Measurements from ENCODE around the gene KAT2B. TPM values are rescaled to one million over a fixed set of nuclear protein-coding genes. Genes with fewer than 3 reads are reported as not detected.

The KAT2B gene
- total and polyA plus RNA-seq, 2 donors (not counting 1 experiment from before 2014, with no cell fraction given): 21.7 to 57.5 TPM

DNA sequence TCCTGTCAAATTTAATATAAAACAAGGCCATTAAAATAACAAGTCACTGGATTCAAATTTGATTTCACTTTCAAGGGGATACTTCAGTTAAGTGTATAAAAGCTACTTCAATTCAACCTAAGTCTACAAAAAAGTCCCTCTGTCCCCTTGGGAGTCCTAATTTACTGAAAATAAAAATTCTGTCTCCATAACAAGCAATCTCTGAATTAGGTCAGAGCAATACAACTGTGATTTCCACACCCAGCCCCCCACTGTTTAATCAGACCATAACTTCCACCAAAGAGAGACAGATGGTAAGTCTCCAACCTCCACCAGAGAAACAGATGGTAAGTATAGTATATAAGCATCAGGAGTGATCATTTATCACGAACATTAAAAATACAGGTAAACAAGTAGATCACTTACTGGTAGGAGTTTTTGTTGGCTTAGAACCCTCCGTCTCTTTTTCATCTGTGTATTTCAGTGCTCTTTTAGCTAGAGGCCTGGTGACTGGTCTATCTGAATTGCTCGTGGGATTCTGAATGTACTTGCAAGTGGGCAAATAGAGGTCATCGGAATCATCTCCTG is 133.7 kb downstream of the KAT2B start:
- no peak for DNase-seq
- Histone ChIP-seq H3K4me3 (ENCODE audit: control extremely low read depth in 1 of 5, extremely low read depth in 1 of 5, insufficient read depth in 1 of 5, low read depth in 2 of 5, low read length in 4 of 5) (no peak overlapping the region), H3K79me2 (ENCODE audit: control insufficient read depth, insufficient read depth, low read length) (no peaks in the 10 kb centered on the region), H3K36me3 (replicated peaks in 1 of 2; ENCODE audit: control extremely low read depth in 1 of 2, control insufficient read depth in 1 of 2, extremely low read depth in 1 of 2, insufficient read depth in 2 of 2, low read length in 1 of 2) (peaks cover 3 to 7% of the 10 kb centered on the region in 2 experiments), H2AFZ (ENCODE audit: insufficient read depth, low read depth, low read length, poor library complexity, severe bottlenecking) (no peak overlapping the region), H3K4me2 (replicated peaks; ENCODE audit: low read depth, low read length, poor library complexity, severe bottlenecking) (no peak overlapping the region), H4K20me1 (ENCODE audit: control insufficient read depth, insufficient read depth, low read length, poor library complexity, severe bottlenecking) (no peaks in the 10 kb centered on the region), H3K27me3 (replicated peaks in 1 of 4; ENCODE audit: control extremely low read depth in 1 of 4, control insufficient read depth in 3 of 4, insufficient read depth in 4 of 4, low read length in 3 of 4) (no peaks in the 10 kb centered on the region), H3K9me3 (ENCODE audit: control extremely low read depth in 1 of 3, control insufficient read depth in 2 of 3, insufficient read depth in 1 of 3, low read length in 2 of 3) (no peaks in the 10 kb centered on the region), H3K9ac (ENCODE audit: low read length) (no peak overlapping the region), H3K27ac (ENCODE audit: low read length in 2 of 2) (no peak overlapping the region), H3K4me1 (ENCODE audit: control insufficient read depth in 2 of 2, insufficient read depth in 2 of 2, low read length in 2 of 2) (no peaks in the 10 kb centered on the region)
- Mint-ChIP-seq H3K4me1 (peaks cover 8% of the 10 kb centered on the region), H3K9me3 (ENCODE audit: insufficient read depth) (no peaks in the 10 kb centered on the region), H3K4me3 (no peak overlapping the region), H3K27ac (no peak overlapping the region), H3K27me3 (no peaks in the 10 kb centered on the region)
- no peak for TF ChIP-seq EZH2 (IDR thresholded peaks at IDR 0.05; ENCODE audit: borderline replicate concordance, insufficient read depth, low read depth, low read length, poor library complexity, severe bottlenecking)
- TF ChIP-seq, protein P1, sequence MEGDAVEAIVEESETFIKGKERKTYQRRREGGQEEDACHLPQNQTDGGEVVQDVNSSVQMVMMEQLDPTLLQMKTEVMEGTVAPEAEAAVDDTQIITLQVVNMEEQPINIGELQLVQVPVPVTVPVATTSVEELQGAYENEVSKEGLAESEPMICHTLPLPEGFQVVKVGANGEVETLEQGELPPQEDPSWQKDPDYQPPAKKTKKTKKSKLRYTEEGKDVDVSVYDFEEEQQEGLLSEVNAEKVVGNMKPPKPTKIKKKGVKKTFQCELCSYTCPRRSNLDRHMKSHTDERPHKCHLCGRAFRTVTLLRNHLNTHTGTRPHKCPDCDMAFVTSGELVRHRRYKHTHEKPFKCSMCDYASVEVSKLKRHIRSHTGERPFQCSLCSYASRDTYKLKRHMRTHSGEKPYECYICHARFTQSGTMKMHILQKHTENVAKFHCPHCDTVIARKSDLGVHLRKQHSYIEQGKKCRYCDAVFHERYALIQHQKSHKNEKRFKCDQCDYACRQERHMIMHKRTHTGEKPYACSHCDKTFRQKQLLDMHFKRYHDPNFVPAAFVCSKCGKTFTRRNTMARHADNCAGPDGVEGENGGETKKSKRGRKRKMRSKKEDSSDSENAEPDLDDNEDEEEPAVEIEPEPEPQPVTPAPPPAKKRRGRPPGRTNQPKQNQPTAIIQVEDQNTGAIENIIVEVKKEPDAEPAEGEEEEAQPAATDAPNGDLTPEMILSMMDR (IDR thresholded peaks at IDR 0.05): no peak
- intact Hi-C loops (cut with micrococcal nuclease): no loop called here
- peak; percentile 21 for ATAC-seq (ENCODE audit: low read depth)
- ChIA-PET CTCF (no interaction called here), POLR2A (no interaction called here)
- WGBS (ENCODE audit: insufficient coverage): 100% methylated on average over 1 of the region's 4 CpGs

DNA sequence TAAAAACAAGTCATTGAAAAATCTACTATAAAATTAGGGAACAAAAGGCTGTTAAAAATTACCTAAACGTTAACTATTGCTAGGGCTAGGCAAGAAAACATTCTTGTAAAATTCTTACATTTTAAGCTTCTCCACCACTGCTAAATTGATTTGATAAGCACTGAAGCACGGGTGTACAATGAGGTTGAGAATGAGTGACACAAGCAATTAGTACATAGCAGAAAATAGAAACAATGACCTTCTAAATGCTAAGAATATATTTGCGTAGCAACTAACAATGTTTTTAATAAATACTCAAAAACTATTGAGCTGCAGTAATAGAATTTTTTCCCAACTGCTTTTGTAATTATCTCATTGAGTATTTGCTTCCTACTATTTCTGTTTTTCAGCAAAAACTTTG is 141.0 kb downstream of the KAT2B start:
- POLR2A ChIA-PET: no interaction called here
- Histone ChIP-seq H3K79me2 (ENCODE audit: control insufficient read depth, insufficient read depth, low read length) (peaks cover 24% of the 10 kb centered on the region), H3K9ac (ENCODE audit: low read length) (no peak overlapping the region), H4K20me1 (ENCODE audit: control insufficient read depth, insufficient read depth, low read length, poor library complexity, severe bottlenecking) (no peaks in the 10 kb centered on the region), H3K4me3 (ENCODE audit: control extremely low read depth in 1 of 5, extremely low read depth in 1 of 5, insufficient read depth in 1 of 5, low read depth in 2 of 5, low read length in 4 of 5) (no peak overlapping the region), H2AFZ (ENCODE audit: insufficient read depth, low read depth, low read length, poor library complexity, severe bottlenecking) (no peak overlapping the region), H3K36me3 (replicated peaks in 1 of 2; ENCODE audit: control extremely low read depth in 1 of 2, control insufficient read depth in 1 of 2, extremely low read depth in 1 of 2, insufficient read depth in 2 of 2, low read length in 1 of 2) (peaks cover 5 to 27% of the 10 kb centered on the region in 2 experiments), H3K9me3 (ENCODE audit: control extremely low read depth in 1 of 3, control insufficient read depth in 2 of 3, insufficient read depth in 1 of 3, low read length in 2 of 3) (no peaks in the 10 kb centered on the region), H3K27ac (ENCODE audit: low read length in 2 of 2) (no peak overlapping the region), H3K4me1 (ENCODE audit: control insufficient read depth in 2 of 2, insufficient read depth in 2 of 2, low read length in 2 of 2) (peaks cover 6 to 13% of the 10 kb centered on the region in 2 donors), H3K4me2 (replicated peaks; ENCODE audit: low read depth, low read length, poor library complexity, severe bottlenecking) (no peak overlapping the region), H3K27me3 (replicated peaks in 1 of 4; ENCODE audit: control extremely low read depth in 1 of 4, control insufficient read depth in 3 of 4, insufficient read depth in 4 of 4, low read length in 3 of 4) (no peaks in the 10 kb centered on the region)
- intact Hi-C loops (cut with micrococcal nuclease): loop anchor here (10.0 kb wide), 2 partner anchors 836 to 1736 kb away; no protein-coding TSS in a partner anchor
- no peak for DNase-seq
- Mint-ChIP-seq H3K9me3 (ENCODE audit: insufficient read depth) (no peaks in the 10 kb centered on the region), H3K27ac (no peak overlapping the region), H3K4me1 (peaks cover 2% of the 10 kb centered on the region), H3K4me3 (no peak overlapping the region), H3K27me3 (no peaks in the 10 kb centered on the region)
- ATAC-seq (ENCODE audit: low read depth): no peak
- CTCF ChIA-PET: no interaction called here
- no CpG with 5 or more reads among the region's 3 CpGs for WGBS (ENCODE audit: insufficient coverage)
- no peak for TF ChIP-seq EZH2 (IDR thresholded peaks at IDR 0.05; ENCODE audit: borderline replicate concordance, insufficient read depth, low read depth, low read length, poor library complexity, severe bottlenecking)
- TF ChIP-seq, protein P1 (IDR thresholded peaks at IDR 0.05): no peak

All from B cell (primary cell).